CD4-positive, alpha-beta T cell treated with Interleukin-1 beta for 1 hour (primary cell): ENCODE results near the gene MEX3B.
A peak's percentile ranks its signal among the peaks of the same experiment; 100 is the strongest.

Experiments used
- DNase-seq, 2 donors: peaks; one replicate each; pipeline ENCODE4 v3.0.0-alpha.2; 2020 to 2022

The MEX3B gene

GRCh38 chr15:82045892-82046665 is at the start of gene MEX3B:
Gene MEX3B, minus strand, starts transcription at chr15:82046018. Its CDS starts 313 bp downstream, at chr15:82045705.
- DNase-seq, result peak; percentile 88 to 91

- DNase-seq, result no peak
These were observed 48.0 kb upstream of the MEX3B start for GRCh38 chr15:82093774-82094211.

DNA sequence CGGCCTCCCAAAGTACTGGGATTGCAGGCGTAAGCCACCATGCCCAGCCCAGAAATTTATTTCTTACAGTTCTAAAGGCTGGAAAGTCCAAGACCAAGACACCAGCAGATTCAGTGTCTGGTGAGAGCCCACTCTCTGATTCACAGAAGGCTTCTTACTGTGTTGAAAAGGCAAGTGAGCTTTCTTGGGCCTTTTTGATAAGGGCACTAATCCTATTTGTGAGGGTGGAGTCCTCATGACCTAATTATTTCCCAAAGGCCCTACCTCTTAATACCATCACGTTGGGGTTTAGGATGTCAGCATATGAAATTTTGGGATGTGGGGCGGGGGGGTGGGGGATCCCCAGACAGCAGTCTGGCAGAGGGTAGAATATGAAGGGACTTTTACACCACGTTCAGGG is 47.5 kb upstream of the MEX3B start:
- no peak for DNase-seq

- DNase-seq, result no peak
These were observed 45.9 kb upstream of the MEX3B start for GRCh38 chr15:82091636-82092140.

GRCh38 chr15:82086243-82086995 is 40.6 kb upstream of the MEX3B start:
- DNase-seq, result no peak

GRCh38 chr15:82081914-82082762 is 36.3 kb upstream of the MEX3B start:
- no peak for DNase-seq

DNA sequence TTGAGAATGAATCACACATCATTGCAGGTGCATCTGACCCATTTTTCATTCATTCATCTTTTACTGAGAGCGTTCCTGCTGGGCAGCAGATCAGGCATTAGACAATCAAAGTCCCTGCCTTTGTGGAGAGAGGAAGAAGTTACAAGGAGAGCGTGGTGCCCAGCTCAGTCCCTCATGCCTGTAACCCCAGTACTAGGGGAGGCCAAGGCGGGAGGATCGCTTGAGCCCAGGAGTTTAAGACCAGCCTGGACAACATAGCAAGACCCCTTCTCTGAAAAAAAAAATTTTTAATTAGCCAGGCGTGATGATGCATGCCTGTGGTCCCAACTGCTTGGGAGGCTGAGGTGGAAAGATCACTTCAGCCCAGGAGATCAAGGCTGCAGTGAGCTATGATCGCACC is 35.0 kb upstream of the MEX3B start:
- no peak for DNase-seq

DNA sequence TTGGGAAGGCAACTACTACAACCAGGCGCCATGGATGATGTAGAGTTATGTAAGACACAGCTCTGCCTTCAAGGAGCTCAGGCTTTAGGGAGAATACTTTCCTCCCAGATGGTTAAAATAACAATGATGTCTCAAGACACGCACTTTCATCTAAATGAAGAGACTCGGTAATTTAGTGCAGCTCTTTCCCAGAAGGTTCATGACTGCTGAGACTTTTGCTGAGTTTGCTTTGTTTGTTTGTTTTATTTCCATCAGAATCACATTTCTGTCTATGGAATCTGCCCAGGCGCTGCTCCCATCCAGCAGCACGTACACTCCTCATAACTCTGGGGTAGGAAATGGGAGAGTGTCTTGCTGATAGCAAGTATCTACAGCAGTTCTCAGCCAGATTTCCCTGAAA is 33.9 kb upstream of the MEX3B start:
- DNase-seq, result no peak

GRCh38 chr15:82074610-82075009 is 28.8 kb upstream of the MEX3B start:
- DNase-seq, result no peak

- DNase-seq, result no peak
These were observed 27.2 kb upstream of the MEX3B start for GRCh38 chr15:82072926-82073537.

DNA sequence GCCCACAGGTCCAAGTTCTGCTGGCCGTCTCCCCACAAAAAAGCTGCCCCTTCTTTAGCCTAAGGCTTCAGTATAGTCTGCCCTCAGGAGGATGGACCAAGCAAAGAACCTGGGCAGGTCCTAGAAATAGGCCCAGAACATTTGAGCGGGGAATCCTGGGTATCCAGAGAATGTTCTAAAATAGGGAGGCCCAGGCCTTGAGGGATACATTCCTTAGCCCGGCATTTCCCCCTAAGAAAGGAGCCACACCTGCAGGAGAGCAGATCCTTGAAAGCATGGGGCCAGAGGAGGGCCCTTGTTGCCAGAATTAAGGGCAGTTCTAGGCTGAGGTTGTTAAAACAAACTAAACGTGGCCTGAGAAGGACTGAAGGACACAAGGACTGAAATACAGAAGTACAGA is 20.6 kb upstream of the MEX3B start:
- DNase-seq, result no peak

GRCh38 chr15:82064824-82065223 is 19.0 kb upstream of the MEX3B start:
- no peak for DNase-seq

- DNase-seq, result no peak
These were observed 16.9 kb upstream of the MEX3B start for GRCh38 chr15:82062479-82063454.

DNA sequence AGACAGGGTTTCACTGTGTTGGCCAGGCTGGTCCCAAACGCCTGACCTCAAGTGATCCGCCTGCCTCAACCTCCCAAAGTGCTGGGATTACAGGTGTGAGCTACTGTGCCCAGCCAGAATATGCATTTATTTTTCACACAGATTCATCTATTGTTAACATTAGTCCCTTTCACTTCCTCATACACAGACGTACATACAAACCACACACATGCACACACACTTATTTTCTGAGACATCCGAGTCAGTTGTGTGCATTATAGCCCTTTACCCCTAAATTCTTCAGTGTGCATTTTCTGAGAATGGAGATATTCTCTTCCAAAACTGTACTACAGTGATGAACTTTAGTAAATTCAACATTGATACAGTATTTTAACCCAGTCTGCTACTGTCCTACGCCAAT is 15.0 kb upstream of the MEX3B start:
- DNase-seq, result no peak

DNA sequence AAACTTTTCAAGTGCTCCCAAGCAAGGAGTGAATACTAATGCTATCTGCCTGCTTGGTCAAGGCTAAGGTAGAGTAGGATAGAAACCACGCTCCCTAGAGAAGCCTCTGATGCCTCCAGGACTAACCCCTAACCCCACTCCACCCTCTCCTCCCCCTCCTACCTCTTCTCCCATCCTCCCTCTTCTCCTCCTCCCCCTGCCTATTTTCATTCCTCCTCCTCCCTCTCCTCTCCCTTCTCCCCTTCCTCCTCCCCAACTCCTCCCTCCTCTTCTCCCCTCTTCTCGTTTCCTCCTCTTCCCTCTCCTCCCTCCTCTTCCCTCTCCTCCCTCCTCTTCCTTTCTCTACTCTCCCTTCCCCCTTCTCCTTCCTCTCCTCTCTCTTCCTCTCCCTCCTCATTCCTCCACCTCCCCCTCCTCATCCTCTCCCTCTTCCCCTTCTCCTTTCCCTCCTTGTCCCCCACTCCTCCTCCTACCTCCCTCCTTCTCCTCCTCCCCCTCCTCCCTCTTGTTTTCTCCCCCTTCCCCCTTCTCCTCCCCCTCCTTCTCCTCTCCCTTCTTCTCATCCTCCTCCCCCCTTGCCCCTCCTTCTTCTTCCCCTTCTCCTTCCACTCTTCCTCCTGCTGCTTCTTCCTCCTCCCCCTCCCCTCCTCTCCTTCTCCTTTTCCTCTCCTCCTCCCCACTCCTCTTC is 12.8 kb upstream of the MEX3B start:
- DNase-seq, result no peak

GRCh38 chr15:82058026-82058425 is 12.2 kb upstream of the MEX3B start:
- DNase-seq, result no peak

DNA sequence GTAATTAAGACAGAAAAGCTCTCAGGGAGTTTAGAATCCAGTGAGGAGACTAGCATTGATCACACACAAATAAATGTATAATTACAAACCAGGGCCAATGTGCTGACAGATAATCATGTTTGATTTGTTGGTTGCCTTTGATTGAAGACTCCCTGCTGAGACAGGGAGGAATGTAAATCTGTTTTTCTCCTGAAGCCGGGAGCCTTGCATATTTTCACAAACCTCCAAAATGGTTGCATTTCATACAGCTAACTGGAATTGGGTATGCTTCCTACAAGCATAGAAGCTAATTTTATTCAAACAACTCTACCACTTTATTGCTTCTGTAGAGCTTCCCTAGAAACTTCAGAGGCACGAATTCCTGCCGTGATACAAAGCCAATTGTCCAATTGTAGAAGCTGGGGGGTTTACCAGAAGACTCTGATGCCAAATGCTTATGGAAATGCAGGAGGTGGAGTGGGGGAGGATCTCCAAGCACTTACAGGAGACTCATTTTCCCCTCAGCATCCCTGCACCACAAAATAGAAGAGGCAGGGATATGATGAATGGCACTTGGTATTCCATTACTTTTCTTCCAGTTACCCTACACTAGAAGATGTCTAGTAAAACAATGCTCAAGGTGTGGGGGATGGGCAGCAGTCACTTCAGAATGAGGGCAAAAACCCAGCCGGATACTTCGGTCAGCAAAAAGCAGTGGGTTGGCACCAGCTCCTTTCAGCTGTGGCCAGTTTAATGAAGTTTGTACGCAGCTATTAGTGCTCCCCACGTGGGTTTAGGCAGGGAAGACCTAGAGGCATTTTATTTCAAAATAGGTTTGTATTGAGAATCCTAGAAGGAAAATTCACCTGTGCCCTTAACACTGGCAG is 11.4 kb upstream of the MEX3B start:
- DNase-seq, result no peak

DNA sequence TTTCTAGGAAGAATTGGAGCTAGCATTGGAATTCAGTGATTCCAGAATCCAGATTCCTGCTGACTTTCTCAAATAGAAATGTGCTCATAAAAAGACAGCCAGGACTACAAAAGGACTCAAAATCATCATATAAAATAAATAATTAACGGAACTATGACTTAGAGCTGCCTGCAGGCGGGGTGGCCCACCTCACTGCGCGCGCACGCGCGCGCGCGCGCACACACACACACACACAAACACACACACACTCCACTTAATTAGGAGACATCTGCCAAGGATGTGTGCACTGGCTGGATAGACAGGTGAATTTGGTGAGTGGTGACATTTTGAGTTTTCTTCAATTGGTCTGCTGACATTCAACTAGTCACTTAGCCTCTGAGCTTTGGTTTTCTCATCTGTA is 6.9 kb upstream of the MEX3B start:
- DNase-seq, result no peak

- no peak for DNase-seq
These were observed 5.8 kb upstream of the MEX3B start for GRCh38 chr15:82051664-82052063.

DNA sequence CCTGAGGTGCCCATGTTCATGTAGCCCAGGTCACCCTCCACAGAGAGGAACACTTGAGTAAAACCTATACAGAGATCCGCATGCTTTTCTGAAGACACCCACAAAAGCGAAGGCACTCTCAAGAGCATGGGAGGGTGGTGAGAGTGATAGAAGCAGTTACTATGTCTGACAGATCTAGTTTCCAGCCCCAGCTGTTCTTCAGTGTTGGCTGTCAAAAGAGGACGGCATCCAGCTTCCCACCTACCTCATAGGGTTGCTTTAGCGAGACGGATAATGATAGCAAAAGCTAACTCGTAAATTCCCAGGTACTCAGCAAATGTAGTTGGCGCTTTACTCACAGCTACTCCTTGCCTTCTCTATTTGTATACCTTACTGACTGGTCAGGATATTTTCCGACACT is 3.0 kb upstream of the MEX3B start:
- no peak for DNase-seq
